ENCODE results near the gene GTF2I.

The GTF2I gene

DNA sequence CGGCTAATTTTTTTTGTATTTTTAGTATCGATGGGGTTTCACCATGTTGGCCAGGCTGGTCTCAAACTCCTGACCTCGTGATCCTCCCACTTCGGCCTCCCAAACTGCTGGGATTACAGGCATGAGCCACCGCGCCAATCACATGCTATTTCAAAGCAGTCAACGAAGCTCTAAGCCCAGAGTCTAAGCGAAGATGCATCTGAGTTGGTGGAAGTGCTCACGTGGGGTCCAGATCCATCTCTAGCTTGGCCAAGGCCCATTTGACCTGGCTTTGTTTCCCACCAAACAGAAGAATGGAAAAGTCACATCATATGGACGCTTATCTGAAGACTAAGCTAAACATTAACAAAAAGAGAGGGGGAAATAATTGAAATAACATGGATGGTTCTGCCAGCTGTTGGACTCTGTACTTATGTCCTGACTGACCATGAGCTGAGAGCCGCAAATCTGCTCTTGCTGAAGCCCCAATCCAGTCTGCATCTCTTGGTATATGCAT lies 3.8 kb upstream of the GTF2I start:
- TF ChIP-seq, protein P1, sequence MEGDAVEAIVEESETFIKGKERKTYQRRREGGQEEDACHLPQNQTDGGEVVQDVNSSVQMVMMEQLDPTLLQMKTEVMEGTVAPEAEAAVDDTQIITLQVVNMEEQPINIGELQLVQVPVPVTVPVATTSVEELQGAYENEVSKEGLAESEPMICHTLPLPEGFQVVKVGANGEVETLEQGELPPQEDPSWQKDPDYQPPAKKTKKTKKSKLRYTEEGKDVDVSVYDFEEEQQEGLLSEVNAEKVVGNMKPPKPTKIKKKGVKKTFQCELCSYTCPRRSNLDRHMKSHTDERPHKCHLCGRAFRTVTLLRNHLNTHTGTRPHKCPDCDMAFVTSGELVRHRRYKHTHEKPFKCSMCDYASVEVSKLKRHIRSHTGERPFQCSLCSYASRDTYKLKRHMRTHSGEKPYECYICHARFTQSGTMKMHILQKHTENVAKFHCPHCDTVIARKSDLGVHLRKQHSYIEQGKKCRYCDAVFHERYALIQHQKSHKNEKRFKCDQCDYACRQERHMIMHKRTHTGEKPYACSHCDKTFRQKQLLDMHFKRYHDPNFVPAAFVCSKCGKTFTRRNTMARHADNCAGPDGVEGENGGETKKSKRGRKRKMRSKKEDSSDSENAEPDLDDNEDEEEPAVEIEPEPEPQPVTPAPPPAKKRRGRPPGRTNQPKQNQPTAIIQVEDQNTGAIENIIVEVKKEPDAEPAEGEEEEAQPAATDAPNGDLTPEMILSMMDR (IDR thresholded peaks at IDR 0.05; ENCODE audit: low read depth, low read length): no peak
- DNase-seq (ENCODE audit: extremely low read depth, low read depth): no peak

DNA sequence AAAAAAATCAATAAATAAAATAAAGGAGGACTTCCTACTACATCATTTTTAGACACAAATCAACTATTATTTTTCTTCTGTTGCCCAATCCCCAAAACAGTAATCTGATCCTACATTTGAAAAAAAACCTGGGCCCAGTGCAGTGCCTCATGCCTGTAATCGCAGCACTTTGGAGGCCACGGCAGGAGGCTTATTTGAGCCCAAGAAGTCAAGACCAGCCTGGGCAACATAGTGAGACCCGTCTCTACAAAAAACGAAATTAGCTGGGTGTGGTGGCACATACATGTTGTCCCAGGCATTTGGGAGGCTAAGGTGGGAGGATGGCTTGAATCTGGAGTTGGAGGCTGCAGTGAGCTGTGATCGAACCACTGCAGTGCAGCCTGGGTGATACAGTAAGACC lies 2.7 kb upstream of the GTF2I start:
- TF ChIP-seq, protein P1 (IDR thresholded peaks at IDR 0.05; ENCODE audit: low read depth, low read length): no peak

DNA sequence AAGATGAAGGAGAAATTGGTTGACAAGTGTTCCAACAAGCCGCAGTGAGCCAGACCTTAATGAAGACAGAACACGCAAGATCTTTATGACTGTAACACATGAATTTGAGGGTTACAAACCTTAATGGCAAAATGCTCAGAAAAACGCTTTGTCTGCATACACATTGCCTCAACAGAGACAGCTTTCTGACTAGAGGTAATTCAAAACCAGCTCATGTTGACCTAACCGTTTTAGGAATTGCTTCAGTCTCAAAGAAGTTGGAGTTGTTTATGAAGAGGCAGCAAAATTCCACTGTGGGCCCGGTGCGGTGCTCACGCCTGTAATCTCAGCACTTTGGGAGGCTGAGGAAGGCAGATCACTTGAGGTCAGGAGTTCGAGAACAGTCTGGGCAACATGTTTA lies 2.2 kb upstream of the GTF2I start:
- TF ChIP-seq, protein P1 (IDR thresholded peaks at IDR 0.05; ENCODE audit: low read depth, low read length): no peak

More for the DNA sequence above, 2.7 kb upstream of the GTF2I start:
- no peak for DNase-seq (ENCODE audit: extremely low read depth, low read depth)

DNA sequence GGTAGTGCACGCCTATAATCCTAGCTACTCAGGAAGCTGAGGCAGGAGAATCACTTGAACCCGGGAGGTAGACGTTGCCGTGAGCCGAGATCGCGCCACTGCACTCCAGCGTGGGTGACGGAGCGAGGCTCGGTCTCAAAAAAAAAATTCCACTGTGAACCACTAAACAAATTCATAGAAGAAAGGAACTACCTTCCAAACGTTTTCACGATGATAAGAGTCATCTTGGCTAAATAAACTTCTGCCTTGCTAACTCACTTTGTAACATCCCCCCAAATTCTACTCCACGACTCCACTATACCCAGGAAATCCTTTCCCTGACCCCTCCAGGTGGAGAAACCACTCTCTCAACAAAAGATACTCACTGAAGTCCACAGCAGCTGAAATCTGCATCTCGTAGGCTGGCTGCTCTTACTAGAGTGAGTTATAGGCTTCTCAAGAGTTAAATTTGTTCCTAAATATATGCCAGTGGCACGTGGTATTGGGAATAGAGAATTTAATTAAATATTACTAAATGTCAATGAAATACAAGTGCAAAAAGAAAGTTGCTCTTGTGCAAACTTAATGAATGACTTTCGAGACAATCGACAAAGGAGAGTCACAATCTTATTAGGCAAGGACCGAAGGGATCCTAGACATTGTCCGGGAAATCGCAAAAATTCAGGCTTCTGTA lies 1.6 kb upstream of the GTF2I start:
- TF ChIP-seq, protein P1 (IDR thresholded peaks at IDR 0.05; ENCODE audit: low read depth, low read length): no peak
- no peak for DNase-seq (ENCODE audit: extremely low read depth, low read depth)

More for the DNA sequence above, 2.2 kb upstream of the GTF2I start:
- no peak for DNase-seq (ENCODE audit: extremely low read depth, low read depth)

DNA sequence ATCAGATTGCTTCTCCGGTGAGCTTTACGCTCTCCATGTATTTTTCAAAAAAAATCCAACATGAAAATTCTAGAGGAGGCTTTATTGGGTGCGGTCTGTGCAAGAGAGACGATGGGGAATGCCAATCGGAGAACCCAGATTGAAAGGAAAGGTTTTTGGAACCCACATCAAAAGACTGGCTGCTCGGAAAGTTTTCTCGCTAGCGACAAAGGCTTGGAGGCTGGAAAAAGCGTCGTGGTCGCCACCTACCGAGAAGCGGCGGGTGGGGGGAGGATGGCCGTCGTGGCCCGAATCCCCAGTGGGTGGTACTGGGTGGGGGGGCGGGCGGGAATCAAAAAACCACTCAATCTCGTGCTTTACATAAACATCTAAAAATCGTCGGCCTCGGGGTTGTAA lies 1.1 kb upstream of the GTF2I start:
- DNase-seq (ENCODE audit: extremely low read depth, low read depth): no peak
- TF ChIP-seq, protein P1 (IDR thresholded peaks at IDR 0.05; ENCODE audit: low read depth, low read length): no peak; the same call in 1 of the 2 replicates

DNA sequence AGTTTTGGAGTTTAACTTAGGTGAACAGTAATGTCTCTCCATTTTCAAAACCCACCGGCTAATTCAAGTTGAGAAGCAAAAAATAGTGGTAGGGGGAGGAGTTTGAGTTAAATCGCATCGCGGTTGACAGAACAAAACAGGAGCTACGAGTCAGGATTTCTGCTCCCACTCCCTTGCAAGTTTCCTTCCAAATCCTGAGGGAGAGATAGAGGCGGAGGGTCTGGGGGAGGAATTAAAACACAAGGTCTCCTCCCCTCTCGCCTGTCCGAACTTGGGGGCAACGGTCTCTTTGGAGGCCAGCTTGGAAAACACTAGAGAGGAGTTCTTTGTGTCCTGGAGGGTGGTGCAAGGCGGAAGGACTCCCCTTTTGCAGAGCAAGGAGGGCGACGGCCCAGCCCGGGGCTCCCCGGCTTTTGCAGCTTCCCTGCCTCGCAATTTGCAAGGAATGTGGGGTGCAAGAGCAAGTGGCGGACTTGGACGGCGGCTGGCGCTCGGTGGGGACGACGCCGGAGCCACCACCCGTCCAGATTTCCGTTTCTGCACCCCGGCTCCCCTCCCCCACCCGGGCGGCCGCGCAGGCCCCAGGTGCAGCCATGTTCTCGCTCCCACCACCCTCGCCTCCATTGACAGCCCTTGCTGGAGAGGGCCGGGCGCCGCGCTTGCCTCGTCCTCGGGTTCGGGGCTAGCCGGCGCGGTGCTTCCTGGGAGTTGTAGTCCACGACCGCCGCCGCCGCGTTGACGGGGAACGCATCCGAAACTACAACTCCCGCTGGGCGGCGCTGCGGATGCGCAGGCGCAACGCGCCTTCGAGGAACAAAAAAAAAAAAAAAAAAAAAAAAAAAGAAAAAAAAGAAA lies 454 bp upstream of the GTF2I start:
- TF ChIP-seq, protein P1 (IDR thresholded peaks at IDR 0.05; ENCODE audit: low read depth, low read length): peak; percentile 14
- DNase-seq (ENCODE audit: extremely low read depth, low read depth): peak; percentile 92
